Measurements from ENCODE around the gene TOX3.

DNA sequence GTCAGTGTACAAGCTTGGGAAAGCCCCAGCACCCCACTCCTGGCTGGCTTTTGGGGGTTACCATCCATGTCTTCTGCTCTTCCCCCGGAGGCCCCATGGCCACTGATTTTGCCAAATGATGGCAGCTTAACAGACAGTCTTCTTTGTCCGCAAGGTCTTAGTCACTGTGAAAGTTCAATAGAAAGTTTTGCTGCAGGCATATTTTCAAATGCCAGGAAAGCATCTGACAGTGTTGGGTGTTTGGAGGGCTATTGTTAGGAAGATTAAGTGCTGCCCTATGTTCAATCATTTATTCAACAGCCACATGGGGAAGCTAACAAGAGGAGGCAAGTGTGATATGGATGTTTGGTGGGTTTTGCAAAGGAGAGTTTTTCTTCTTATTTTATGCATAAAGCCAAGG, 122.4 kb downstream of the TOX3 start:
- TF ChIP-seq, protein P1, sequence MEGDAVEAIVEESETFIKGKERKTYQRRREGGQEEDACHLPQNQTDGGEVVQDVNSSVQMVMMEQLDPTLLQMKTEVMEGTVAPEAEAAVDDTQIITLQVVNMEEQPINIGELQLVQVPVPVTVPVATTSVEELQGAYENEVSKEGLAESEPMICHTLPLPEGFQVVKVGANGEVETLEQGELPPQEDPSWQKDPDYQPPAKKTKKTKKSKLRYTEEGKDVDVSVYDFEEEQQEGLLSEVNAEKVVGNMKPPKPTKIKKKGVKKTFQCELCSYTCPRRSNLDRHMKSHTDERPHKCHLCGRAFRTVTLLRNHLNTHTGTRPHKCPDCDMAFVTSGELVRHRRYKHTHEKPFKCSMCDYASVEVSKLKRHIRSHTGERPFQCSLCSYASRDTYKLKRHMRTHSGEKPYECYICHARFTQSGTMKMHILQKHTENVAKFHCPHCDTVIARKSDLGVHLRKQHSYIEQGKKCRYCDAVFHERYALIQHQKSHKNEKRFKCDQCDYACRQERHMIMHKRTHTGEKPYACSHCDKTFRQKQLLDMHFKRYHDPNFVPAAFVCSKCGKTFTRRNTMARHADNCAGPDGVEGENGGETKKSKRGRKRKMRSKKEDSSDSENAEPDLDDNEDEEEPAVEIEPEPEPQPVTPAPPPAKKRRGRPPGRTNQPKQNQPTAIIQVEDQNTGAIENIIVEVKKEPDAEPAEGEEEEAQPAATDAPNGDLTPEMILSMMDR (IDR thresholded peaks at IDR 0.05): no peak
- TF ChIP-seq EP300 (IDR thresholded peaks at IDR 0.05; ENCODE audit: low read depth) (no peak), POLR2AphosphoS5 (IDR thresholded peaks at IDR 0.05) (no peak), POLR2A (IDR thresholded peaks at IDR 0.05) (no peak)
